Measurements from ENCODE around the gene BIRC6.

DNA sequence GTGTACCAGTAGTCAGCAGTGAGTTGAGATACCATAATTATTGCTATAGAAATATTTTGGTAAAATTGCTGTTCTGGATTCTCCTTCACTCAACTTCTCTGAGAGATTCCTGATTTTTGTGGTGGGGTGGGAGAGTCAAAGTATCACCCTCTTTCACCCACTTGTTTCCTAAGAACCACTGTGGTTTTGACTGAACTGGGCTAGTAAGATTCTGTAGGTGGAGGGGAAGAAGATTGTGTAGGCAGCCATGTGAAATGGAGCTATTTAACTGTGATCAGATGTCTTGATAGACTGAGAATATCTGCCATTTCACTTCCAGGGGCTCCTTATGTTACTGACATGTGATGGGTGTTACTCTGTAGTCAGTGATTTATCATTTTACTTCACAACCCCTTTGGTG is 45.3 kb downstream of the BIRC6 start:
- TF ChIP-seq EZH2 (IDR thresholded peaks at IDR 0.05; ENCODE audit: borderline replicate concordance, low read length): no peak
- TF ChIP-seq, protein P1, sequence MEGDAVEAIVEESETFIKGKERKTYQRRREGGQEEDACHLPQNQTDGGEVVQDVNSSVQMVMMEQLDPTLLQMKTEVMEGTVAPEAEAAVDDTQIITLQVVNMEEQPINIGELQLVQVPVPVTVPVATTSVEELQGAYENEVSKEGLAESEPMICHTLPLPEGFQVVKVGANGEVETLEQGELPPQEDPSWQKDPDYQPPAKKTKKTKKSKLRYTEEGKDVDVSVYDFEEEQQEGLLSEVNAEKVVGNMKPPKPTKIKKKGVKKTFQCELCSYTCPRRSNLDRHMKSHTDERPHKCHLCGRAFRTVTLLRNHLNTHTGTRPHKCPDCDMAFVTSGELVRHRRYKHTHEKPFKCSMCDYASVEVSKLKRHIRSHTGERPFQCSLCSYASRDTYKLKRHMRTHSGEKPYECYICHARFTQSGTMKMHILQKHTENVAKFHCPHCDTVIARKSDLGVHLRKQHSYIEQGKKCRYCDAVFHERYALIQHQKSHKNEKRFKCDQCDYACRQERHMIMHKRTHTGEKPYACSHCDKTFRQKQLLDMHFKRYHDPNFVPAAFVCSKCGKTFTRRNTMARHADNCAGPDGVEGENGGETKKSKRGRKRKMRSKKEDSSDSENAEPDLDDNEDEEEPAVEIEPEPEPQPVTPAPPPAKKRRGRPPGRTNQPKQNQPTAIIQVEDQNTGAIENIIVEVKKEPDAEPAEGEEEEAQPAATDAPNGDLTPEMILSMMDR (IDR thresholded peaks at IDR 0.05; ENCODE audit: low read length): no peak

Measured in OCI-LY1 (cell line).